Activated naive CD8-positive, alpha-beta T cell treated with anti-CD3 and anti-CD28 coated beads for 36 hours (primary cell): ENCODE data around the gene DAGLA. TPM values are rescaled to one million over a fixed set of nuclear protein-coding genes. Genes with fewer than 3 reads are reported as not detected.

Experiments
- DNase-seq: peaks from one replicate; pipeline ENCODE4 v3.0.0; 2021
- H3K27ac Mint-ChIP-seq: one replicate; pipeline ENCODE4 v1.8.0; 2022; ENCODE audit warnings: mild to moderate bottlenecking, moderate library complexity, mixed read lengths
- H3K27me3 Mint-ChIP-seq: one replicate; pipeline ENCODE4 v1.8.0; 2022; ENCODE audit warnings: mild to moderate bottlenecking, mixed read lengths
- H3K36me3 Mint-ChIP-seq: one replicate; pipeline ENCODE4 v1.8.0; 2021; ENCODE audit warnings: mild to moderate bottlenecking, mixed read lengths
- H3K4me1 Mint-ChIP-seq: one replicate; pipeline ENCODE4 v1.8.0; 2021; ENCODE audit warnings: mixed read lengths
- H3K4me3 Mint-ChIP-seq: one replicate; pipeline ENCODE4 v1.8.0; 2022; ENCODE audit warnings: mild to moderate bottlenecking, moderate library complexity, mixed read lengths
- H3K9me3 Mint-ChIP-seq: one replicate; pipeline ENCODE4 v1.8.0; 2022; ENCODE audit warnings: mixed read lengths
- total RNA-seq, 2 experiments: library from RNA; stranded (reverse); gene quantifications; one replicate each; pipeline ENCODE4 v1.2.3, GENCODE V29; 2021

The DAGLA gene
- total RNA-seq, 2 experiments from 2014 or later, result 0.12 to 0.22 TPM

- Mint-ChIP-seq H3K4me1 (no peaks in the 10 kb centered on the region), H3K36me3 (no peaks in the 10 kb centered on the region), H3K9me3 (no peaks in the 10 kb centered on the region), H3K4me3 (no peak overlapping the region), H3K27ac (no peak overlapping the region), H3K27me3 (peaks cover 17% of the 10 kb centered on the region)
- no peak for DNase-seq
Measured at GRCh38 chr11:61746442-61747191, 66.4 kb downstream of the DAGLA start.

GRCh38 chr11:61747192-61747966 lies 67.2 kb downstream of the DAGLA start:
- Mint-ChIP-seq H3K36me3 (no peaks in the 10 kb centered on the region), H3K4me1 (no peaks in the 10 kb centered on the region), H3K27ac (no peak overlapping the region), H3K4me3 (no peak overlapping the region), H3K27me3 (peaks cover 22% of the 10 kb centered on the region), H3K9me3 (no peaks in the 10 kb centered on the region)
- DNase-seq, result peak; percentile 50

- Mint-ChIP-seq H3K36me3 (no peaks in the 10 kb centered on the region), H3K27ac (no peak overlapping the region), H3K9me3 (no peaks in the 10 kb centered on the region), H3K27me3 (peaks cover 24% of the 10 kb centered on the region), H3K4me1 (peaks cover 1% of the 10 kb centered on the region), H3K4me3 (no peak overlapping the region)
- no peak for DNase-seq
Measured at GRCh38 chr11:61747967-61748285, 67.7 kb downstream of the DAGLA start.

DNA sequence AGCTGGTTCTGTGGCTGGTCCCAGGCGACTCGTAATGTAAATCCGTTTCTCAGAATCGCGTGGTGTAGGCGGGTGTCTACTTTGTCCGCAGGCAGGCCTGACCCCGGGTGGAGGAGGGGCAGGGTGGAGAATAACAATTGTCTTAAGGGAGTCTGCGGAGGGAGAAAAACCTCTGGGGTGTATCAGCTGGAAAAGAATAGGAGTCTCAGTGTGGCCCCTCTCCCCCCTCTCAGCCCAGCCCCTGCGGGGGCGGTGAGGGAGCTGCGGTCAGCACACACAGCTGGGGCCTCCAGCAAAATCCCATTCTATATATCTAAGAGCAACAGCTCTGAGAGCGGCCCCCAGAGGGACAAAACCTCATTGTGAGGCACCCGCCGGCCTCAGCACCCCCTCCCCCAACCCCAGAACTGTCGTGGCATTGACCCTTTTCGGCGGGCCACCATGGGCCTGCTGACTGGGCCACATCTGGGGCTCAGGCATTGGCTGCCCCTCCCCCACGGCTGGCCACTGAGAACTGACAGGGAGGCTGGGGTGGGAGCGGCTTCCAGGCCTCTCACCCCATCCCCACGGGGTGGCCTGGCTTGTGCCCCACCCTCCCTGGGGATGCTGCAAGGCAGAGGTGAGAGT lies 69.5 kb downstream of the DAGLA start:
- no peak for DNase-seq
- no peaks in the 10 kb centered on the region for H3K9me3 Mint-ChIP-seq
- H3K27ac Mint-ChIP-seq, result no peak overlapping the region
- no peak overlapping the region for H3K4me3 Mint-ChIP-seq
- peaks cover 34% of the 10 kb centered on the region for H3K27me3 Mint-ChIP-seq
- H3K4me1 Mint-ChIP-seq, result peaks cover 3% of the 10 kb centered on the region
- H3K36me3 Mint-ChIP-seq, result no peaks in the 10 kb centered on the region

DNA sequence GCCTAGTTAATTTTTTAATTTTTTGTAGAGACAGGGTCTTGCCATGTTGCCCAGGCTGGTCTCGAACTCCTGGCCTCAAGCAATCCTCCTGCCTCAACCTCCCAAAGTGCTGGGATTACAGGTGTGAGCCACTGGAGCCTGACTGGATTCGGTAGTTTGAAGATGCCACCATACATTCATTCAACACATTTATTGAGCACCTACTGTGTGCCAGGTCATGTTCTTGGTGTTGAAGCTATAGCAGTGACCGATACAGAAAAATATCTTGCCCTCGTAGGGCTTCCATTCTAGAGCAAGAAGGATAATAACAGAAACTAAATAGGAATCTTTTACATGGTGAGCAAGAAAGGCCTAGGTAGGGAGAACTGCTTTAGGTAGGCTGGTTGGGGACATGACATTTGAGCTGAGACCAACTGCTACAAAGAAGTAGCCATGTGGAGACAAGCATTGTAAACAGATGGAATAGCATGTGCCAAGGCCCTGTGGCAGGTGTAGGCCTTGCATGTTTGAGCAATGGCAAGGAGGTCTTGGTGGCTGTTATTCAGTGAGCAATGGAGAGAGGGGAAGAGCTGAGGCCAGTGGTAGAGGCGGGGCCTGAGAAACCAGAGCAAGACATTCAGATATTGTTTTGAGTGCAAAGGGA lies 70.6 kb downstream of the DAGLA start:
- DNase-seq, result no peak
- Mint-ChIP-seq H3K4me1 (peaks cover 5% of the 10 kb centered on the region), H3K27ac (no peak overlapping the region), H3K27me3 (peaks cover 34% of the 10 kb centered on the region), H3K4me3 (no peak overlapping the region), H3K36me3 (no peaks in the 10 kb centered on the region), H3K9me3 (no peaks in the 10 kb centered on the region)

- Mint-ChIP-seq H3K4me3 (no peak overlapping the region), H3K4me1 (peaks cover 11% of the 10 kb centered on the region), H3K9me3 (no peaks in the 10 kb centered on the region)
Measured at GRCh38 chr11:61751384-61751783, 71.2 kb downstream of the DAGLA start.

GRCh38 chr11:61752117-61752924 lies 72.1 kb downstream of the DAGLA start, which contains the start of gene MYRF:
Gene MYRF, plus strand, starts transcription at chr11:61752636. Its CDS starts 109 bp downstream, at chr11:61752745.
- Mint-ChIP-seq H3K27me3 (peaks cover 34% of the 10 kb centered on the region), H3K4me3 (peak within 1 kb of the TSS; percentile 53), H3K9me3 (no peaks in the 10 kb centered on the region), H3K27ac (no peak within 1 kb of the TSS), H3K4me1 (peaks cover 14% of the 10 kb centered on the region), H3K36me3 (no peaks in the 10 kb centered on the region)
- DNase-seq, result peak; percentile 78

More at GRCh38 chr11:61751384-61751783, 71.2 kb downstream of the DAGLA start:
- no peak for DNase-seq
- Mint-ChIP-seq H3K36me3 (no peaks in the 10 kb centered on the region), H3K27ac (no peak overlapping the region), H3K27me3 (peaks cover 34% of the 10 kb centered on the region)

DNA sequence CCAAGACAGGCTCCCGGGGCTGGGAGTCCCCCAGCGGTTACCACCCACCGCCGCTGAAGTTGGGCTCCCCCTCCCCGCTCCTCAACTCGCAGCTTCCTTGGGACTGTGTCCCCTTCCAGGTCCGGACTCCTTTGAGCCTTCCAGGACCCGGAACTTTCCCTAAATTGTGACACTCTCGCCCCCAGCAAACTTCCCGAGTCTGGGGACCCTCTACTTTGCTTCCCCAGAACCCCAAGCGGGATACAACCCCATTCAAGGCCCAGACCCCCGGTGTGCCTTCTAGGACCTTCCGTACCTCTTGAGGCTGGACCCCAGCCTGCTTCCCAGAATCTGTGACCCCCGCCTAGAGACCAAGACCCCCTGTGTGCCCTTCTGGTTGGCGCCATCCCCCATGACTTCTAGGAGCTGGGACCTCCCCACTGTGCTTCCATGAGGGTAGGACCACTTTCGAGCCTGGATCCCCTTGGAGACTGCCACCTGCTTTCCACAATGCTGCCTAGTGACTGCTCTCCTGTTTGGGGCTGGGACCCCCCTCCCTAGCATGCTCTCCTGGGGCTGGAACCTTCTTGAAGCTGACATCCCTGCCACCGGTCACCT lies 72.8 kb downstream of the DAGLA start:
- no peaks in the 10 kb centered on the region for H3K9me3 Mint-ChIP-seq
- H3K4me1 Mint-ChIP-seq, result peaks cover 14% of the 10 kb centered on the region
- no peak for DNase-seq
- H3K4me3 Mint-ChIP-seq, result peak overlapping the region; percentile 45
- peaks cover 34% of the 10 kb centered on the region for H3K27me3 Mint-ChIP-seq
- no peak overlapping the region for H3K27ac Mint-ChIP-seq
- H3K36me3 Mint-ChIP-seq, result no peaks in the 10 kb centered on the region

- Mint-ChIP-seq H3K27me3 (peaks cover 31% of the 10 kb centered on the region), H3K4me1 (peaks cover 14% of the 10 kb centered on the region), H3K9me3 (no peaks in the 10 kb centered on the region), H3K27ac (no peak overlapping the region), H3K36me3 (no peaks in the 10 kb centered on the region), H3K4me3 (no peak overlapping the region)
- no peak for DNase-seq
Measured at GRCh38 chr11:61753672-61754071, 73.5 kb downstream of the DAGLA start.

GRCh38 chr11:61754534-61755482 lies 74.6 kb downstream of the DAGLA start:
- no peak overlapping the region for H3K4me3 Mint-ChIP-seq
- H3K4me1 Mint-ChIP-seq, result peaks cover 14% of the 10 kb centered on the region
- H3K27ac Mint-ChIP-seq, result no peak overlapping the region
- peaks cover 26% of the 10 kb centered on the region for H3K27me3 Mint-ChIP-seq
- no peak for DNase-seq
- no peaks in the 10 kb centered on the region for H3K36me3 Mint-ChIP-seq
- H3K9me3 Mint-ChIP-seq, result no peaks in the 10 kb centered on the region

GRCh38 chr11:61756147-61756451 lies 75.9 kb downstream of the DAGLA start:
- no peak for DNase-seq
- Mint-ChIP-seq H3K4me3 (no peak overlapping the region), H3K4me1 (peaks cover 14% of the 10 kb centered on the region), H3K36me3 (no peaks in the 10 kb centered on the region), H3K27me3 (peaks cover 23% of the 10 kb centered on the region), H3K9me3 (no peaks in the 10 kb centered on the region), H3K27ac (peak overlapping the region; percentile 45)

DNA sequence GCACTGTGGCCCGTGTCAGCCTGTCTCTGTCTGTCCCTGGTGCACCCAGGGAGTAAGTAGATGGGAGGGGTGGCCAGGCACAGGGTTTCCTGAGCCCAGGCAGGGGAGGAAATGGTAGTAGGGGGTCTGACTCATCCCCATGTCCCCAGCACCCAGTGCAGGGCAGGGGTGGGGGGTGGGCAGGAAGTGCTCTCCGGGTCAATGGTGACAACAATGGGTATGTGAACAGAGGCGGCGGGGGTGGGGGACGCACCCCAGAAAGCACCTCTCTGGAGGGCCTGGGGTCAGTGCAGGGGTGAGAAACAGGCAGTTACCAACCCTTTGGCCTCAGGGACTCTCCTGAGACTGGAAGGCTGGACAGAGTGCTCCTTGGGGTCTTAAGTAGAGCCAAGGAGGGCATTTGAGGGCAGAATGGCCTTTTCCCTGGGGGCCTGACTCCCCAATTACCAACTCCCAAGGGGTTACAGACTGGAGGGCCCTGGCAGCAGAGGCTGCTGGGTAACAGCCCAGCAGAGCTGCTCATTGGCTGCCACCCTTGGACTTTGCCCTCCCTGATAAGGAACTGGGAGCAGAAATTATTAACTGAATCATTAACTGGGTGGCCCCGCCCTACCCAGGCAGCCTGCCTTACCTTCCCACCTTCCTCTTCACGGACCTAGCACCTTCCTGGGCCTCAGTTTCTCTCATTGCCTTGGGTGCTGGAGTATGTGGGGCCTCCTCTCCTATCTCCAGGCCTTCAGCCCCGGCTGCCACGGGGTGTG lies 76.4 kb downstream of the DAGLA start:
- peak; percentile 36 for DNase-seq
- no peaks in the 10 kb centered on the region for H3K36me3 Mint-ChIP-seq
- peaks cover 14% of the 10 kb centered on the region for H3K4me1 Mint-ChIP-seq
- no peaks in the 10 kb centered on the region for H3K9me3 Mint-ChIP-seq
- peaks cover 17% of the 10 kb centered on the region for H3K27me3 Mint-ChIP-seq
- peak overlapping the region; percentile 45 for H3K27ac Mint-ChIP-seq
- no peak overlapping the region for H3K4me3 Mint-ChIP-seq
